HepG2 (cell line): ENCODE data around the gene SDR39U1. TPM values are rescaled to one million over a fixed set of nuclear protein-coding genes. Genes with fewer than 3 reads are reported as not detected.

Experiments used
- ADNP ChIP-seq: sonication (generic); formaldehyde crosslinking; IDR thresholded peaks from 2 replicates; pipeline ENCODE4 v1.4.0; 2020; ENCODE audit warnings: missing genetic modification reagents
- ETV6 ChIP-seq: sonication (generic); formaldehyde crosslinking; conservative IDR thresholded peaks from 2 replicates; pipeline ENCODE4 v1.4.0; 2020; ENCODE audit warnings: missing genetic modification reagents
- FOXK2 ChIP-seq: fragments of 450-650 bp; IDR thresholded peaks from 2 replicates; pipeline ENCODE4 v1.6.1; 2016
- FOXM1 ChIP-seq: sonication (generic); formaldehyde crosslinking; IDR thresholded peaks from 2 replicates; pipeline ENCODE4 v1.5.0; 2020; ENCODE audit warnings: missing genetic modification reagents
- GABPB1 ChIP-seq: IDR thresholded peaks from 2 replicates; pipeline ENCODE4 v1.6.1; 2016; ENCODE audit warnings: mild to moderate bottlenecking, missing genetic modification reagents, moderate library complexity, missing compliant biosample characterization
- HMGXB4 ChIP-seq, 2 experiments: sonication (generic) in 1 of 2; formaldehyde crosslinking in 1 of 2; IDR thresholded peaks; 2 replicates each; pipeline versions ENCODE4 v1.4.0 to v1.6.1; 2018 to 2020; ENCODE audit warnings: missing genetic modification reagents in 2 of 2, borderline replicate concordance in 1 of 2, low read depth in 1 of 2, mild to moderate bottlenecking in 1 of 2, missing biosample characterization in 1 of 2
- IRF9 ChIP-seq: sonication (generic); formaldehyde crosslinking; IDR thresholded peaks from 2 replicates; pipeline ENCODE4 v1.8.0; 2022; ENCODE audit warnings: missing genetic modification reagents, mild to moderate bottlenecking, borderline replicate concordance
- NFE2 ChIP-seq: sonication (generic); formaldehyde crosslinking; IDR thresholded peaks from 2 replicates; pipeline ENCODE4 v1.4.0; 2020; ENCODE audit warnings: missing genetic modification reagents
- RELA ChIP-seq: sonication (generic); formaldehyde crosslinking; IDR thresholded peaks from 2 replicates; pipeline ENCODE4 v1.4.0; 2020; ENCODE audit warnings: missing genetic modification reagents
- SOX13 ChIP-seq, 3 experiments: fragments of 450-650 bp in 1 of 3; sonication (generic) in 1 of 3; formaldehyde crosslinking in 1 of 3; IDR thresholded peaks in 2 of 3; conservative IDR thresholded peaks in 1 of 3; 2 replicates each; pipeline versions ENCODE4 v1.5.0 to v1.6.1; 2016 to 2020; ENCODE audit warnings: antibody characterized with exemption in 1 of 3, mild to moderate bottlenecking in 1 of 3, missing compliant biosample characterization in 1 of 3, missing genetic modification reagents in 1 of 3, moderate library complexity in 1 of 3
- SSRP1 ChIP-seq: IDR thresholded peaks from 2 replicates; pipeline ENCODE4 v1.6.1; 2016; ENCODE audit warnings: control low read depth
- ZBTB10 ChIP-seq: sonication (generic); formaldehyde crosslinking; IDR thresholded peaks from 2 replicates; pipeline ENCODE4 v1.4.0; 2020; ENCODE audit warnings: missing genetic modification reagents, borderline replicate concordance
- ZNF367 ChIP-seq: sonication (generic); formaldehyde crosslinking; IDR thresholded peaks from 2 replicates; pipeline ENCODE4 v1.4.0; 2020; ENCODE audit warnings: missing genetic modification reagents, borderline replicate concordance
- ZNF468 ChIP-seq: sonication (generic); formaldehyde crosslinking; IDR thresholded peaks from 2 replicates; pipeline ENCODE4 v1.8.0; 2022; ENCODE audit warnings: mild to moderate bottlenecking, moderate library complexity, missing genetic modification reagents
- ZNF512 ChIP-seq: sonication (generic); formaldehyde crosslinking; IDR thresholded peaks from 2 replicates; pipeline ENCODE4 v1.4.0; 2020; ENCODE audit warnings: mild to moderate bottlenecking, missing genetic modification reagents
- ZNF615 ChIP-seq: sonication (generic); formaldehyde crosslinking; IDR thresholded peaks from 2 replicates; pipeline ENCODE4 v1.5.0; 2020; ENCODE audit warnings: mild to moderate bottlenecking, missing genetic modification reagents, borderline replicate concordance
- ZNF616 ChIP-seq: sonication (generic); formaldehyde crosslinking; IDR thresholded peaks from 2 replicates; pipeline ENCODE4 v1.5.0; 2020; ENCODE audit warnings: low read depth, mild to moderate bottlenecking, missing genetic modification reagents
- ZNF7 ChIP-seq: IDR thresholded peaks from 2 replicates; pipeline ENCODE4 v1.6.1; 2016; ENCODE audit warnings: missing biosample characterization, missing genetic modification reagents
- ZNF768 ChIP-seq: sonication (generic); formaldehyde crosslinking; IDR thresholded peaks from 2 replicates; pipeline ENCODE4 v1.4.0; 2020; ENCODE audit warnings: missing genetic modification reagents
- ZNF792 ChIP-seq: IDR thresholded peaks from 2 replicates; pipeline ENCODE4 v1.6.1; 2016
- ZNF816 ChIP-seq: sonication (generic); formaldehyde crosslinking; IDR thresholded peaks from 2 replicates; pipeline ENCODE4 v1.8.0; 2022; ENCODE audit warnings: missing genetic modification reagents, mild to moderate bottlenecking, borderline replicate concordance
- polyA plus RNA-seq, 8 experiments: library from polyadenylated mRNA; depleted of rRNA in 3 of 8; stranded (reverse) in 7 of 8; unstranded in 1 of 8; fragments of >200 nt; fragmentation: Illumina TruSeq in 4 of 8; extraction: Trizol in 4 of 8; gene quantifications; 2 replicates each; pipeline versions ENCODE4 v1.2.1 to v1.2.3, GENCODE V29; 2011 to 2016; ENCODE audit warnings: low read depth in 4 of 8, missing spikeins in 1 of 8, mixed read lengths in 1 of 8; ENCODE audit not compliant: insufficient read depth in 1 of 8
- total RNA-seq, 5 experiments: library from RNA; depleted of rRNA; stranded (reverse); fragments of >200 nt; fragmentation: Illumina TruSeq; extraction: Trizol; gene quantifications; 2 replicates each; pipeline ENCODE4 v1.2.3, GENCODE V29; 2016; ENCODE audit warnings: low read depth in 1 of 5

Gene SDR39U1
- total and polyA plus RNA-seq, 2 of the 13 experiments (the other 11 are each of a cell fraction or from before 2014, with no cell fraction given), result 34.4 to 129 TPM

- TF ChIP-seq HMGXB4 (CRISPR knock-in tag; IDR thresholded peaks at IDR 0.05; ENCODE audit: borderline replicate concordance in 1 of 2, low read depth in 1 of 2) (peak; percentile 45 to 74; a peak in 3 of 4 replicates), ZNF816 (CRISPR knock-in tag) (no peak), SOX13 (IDR thresholded peaks at IDR 0.05) (peak; percentile 4; the same call in 1 of the 2 replicates), SOX13 (CRISPR knock-in tag; conservative IDR thresholded peaks at IDR 0.05 in 1 of 2, IDR thresholded peaks at IDR 0.05 in 1 of 2) (peak in 1 of 2 experiments; percentile 54; a peak in 2 of 4 replicates), FOXK2 (no peak), GABPB1 (peak; percentile 65), ZBTB10 (no peak), NFE2 (no peak), RELA (CRISPR knock-in tag) (no peak), ADNP (CRISPR knock-in tag) (no peak), ZNF512 (0 out of 2 replicates have a peak, but pooled peaks have one; percentile 66), ZNF616 (peak; percentile 99), ZNF7 (CRISPR knock-in tag) (no peak), SSRP1 (CRISPR knock-in tag) (peak; percentile 86), FOXM1 (CRISPR knock-in tag) (no peak), ZNF468 (CRISPR knock-in tag) (no peak), IRF9 (CRISPR knock-in tag) (peak; percentile 83; the same call in 1 of the 2 replicates), ZNF615 (CRISPR knock-in tag) (no peak), ZNF792 (peak; percentile 75; the same call in 1 of the 2 replicates), ZNF367 (CRISPR knock-in tag) (no peak), ETV6 (0 out of 2 replicates have a peak, but pooled peaks have one; percentile 56), ZNF768 (CRISPR knock-in tag) (peak; percentile 59; the same call in 1 of the 2 replicates)
These were observed 15.6 kb downstream of the SDR39U1 start (continued) for GRCh38 chr14:24426912-24427536.
